B cell (primary cell): ENCODE measurements around the gene IL17A. TPM values are rescaled to one million over a fixed set of nuclear protein-coding genes. Genes with fewer than 3 reads are reported as not detected.

Experiments
- ATAC-seq: fragments of 200-7000 bp; cut with Tn5 transposase; one replicate; pipeline ENCODE4 v1.10.0; 2021; ENCODE audit warnings: low read depth, mild to moderate bottlenecking, moderate number of reproducible peaks, moderate library complexity
- CTCF ChIA-PET: fragments of 350-600 bp; sonication (Branson Sonifier 250); formaldehyde crosslinking; loops from one replicate; lab custom pipeline; 2021; ENCODE audit warnings: antibody characterized with exemption, inconsistent platforms; lab: Charles Lee
- POLR2A ChIA-PET: fragments of 350-600 bp; sonication (Branson Sonifier 250); formaldehyde crosslinking; loops from one replicate; lab custom pipeline; 2021; ENCODE audit warnings: antibody characterized with exemption; lab: Charles Lee
- DNase-seq: peaks from one replicate; pipeline ENCODE4 v3.0.0; 2013
- H2AFZ ChIP-seq: 2 replicates; pipeline ENCODE4 v1.6.1; 2012; ENCODE audit warnings: mild to moderate bottlenecking, low read depth, low read length; ENCODE audit not compliant: insufficient read depth, poor library complexity, severe bottlenecking
- H3K27ac ChIP-seq, 2 donors: 1 replicate in 1 of 2; 2 replicates in 1 of 2; pipeline ENCODE4 v1.5.1; 2012 to 2013; ENCODE audit warnings: low read length in 2 of 2, mild to moderate bottlenecking in 2 of 2, moderate library complexity in 1 of 2
- H3K27me3 ChIP-seq, 4 experiments: fragments of 200-600 bp in 1 of 4; sonication (generic) in 1 of 4; replicated peaks in 1 of 4; 1 replicate in 2 of 4; 2 replicates in 2 of 4; pipeline versions ENCODE4 v1.6.1 to v1.7.0; 2013 to 2016; ENCODE audit warnings: low read length in 3 of 4, mild to moderate bottlenecking in 2 of 4, mixed read lengths in 1 of 4, moderate library complexity in 1 of 4; ENCODE audit not compliant: insufficient read depth in 4 of 4, control insufficient read depth in 3 of 4; ENCODE audit errors: control extremely low read depth in 1 of 4
- H3K36me3 ChIP-seq, 2 experiments: replicated peaks in 1 of 2; 1 replicate in 1 of 2; 2 replicates in 1 of 2; pipeline versions ENCODE4 v1.6.1 to v1.7.1; 2013; ENCODE audit warnings: low read length in 1 of 2; ENCODE audit not compliant: insufficient read depth in 2 of 2, control insufficient read depth in 1 of 2; ENCODE audit errors: control extremely low read depth in 1 of 2, extremely low read depth in 1 of 2
- H3K4me1 ChIP-seq, 2 donors: fragments of 200-600 bp in 1 of 2; sonication (generic) in 1 of 2; 1 replicate in 1 of 2; 2 replicates in 1 of 2; pipeline versions ENCODE4 v1.5.1 to v1.6.1; 2013 to 2017; ENCODE audit warnings: low read length in 2 of 2; ENCODE audit not compliant: control insufficient read depth in 2 of 2, insufficient read depth in 2 of 2
- H3K4me2 ChIP-seq: replicated peaks from 2 replicates; pipeline ENCODE3; 2012; ENCODE audit warnings: mild to moderate bottlenecking, low read depth, low read length; ENCODE audit not compliant: poor library complexity, severe bottlenecking
- H3K4me3 ChIP-seq, 5 experiments: fragments of 200-600 bp in 1 of 5; sonication (generic) in 1 of 5; 1 replicate in 3 of 5; 2 replicates in 2 of 5; pipeline versions ENCODE4 v1.5.1 to v1.7.0; 2011 to 2016; ENCODE audit warnings: low read length in 4 of 5, mild to moderate bottlenecking in 4 of 5, low read depth in 2 of 5, control low read depth in 1 of 5, moderate library complexity in 1 of 5; ENCODE audit not compliant: insufficient read depth in 1 of 5; ENCODE audit errors: control extremely low read depth in 1 of 5, extremely low read depth in 1 of 5
- H3K79me2 ChIP-seq: fragments of 200-600 bp; sonication (generic); one replicate; pipeline ENCODE4 v1.6.0; 2016; ENCODE audit warnings: low read length; ENCODE audit not compliant: control insufficient read depth, insufficient read depth
- H3K9ac ChIP-seq: fragments of 200-600 bp; sonication (generic); 2 replicates; pipeline ENCODE4 v1.6.1; 2017; ENCODE audit warnings: mild to moderate bottlenecking, low read length, moderate library complexity
- H3K9me3 ChIP-seq, 3 donors: one replicate each; pipeline versions ENCODE4 v1.6.1 to v1.7.1; 2013; ENCODE audit warnings: low read length in 2 of 3; ENCODE audit not compliant: control insufficient read depth in 2 of 3, insufficient read depth in 1 of 3; ENCODE audit errors: control extremely low read depth in 1 of 3
- H4K20me1 ChIP-seq: 2 replicates; pipeline ENCODE4 v1.6.0; 2012; ENCODE audit warnings: mild to moderate bottlenecking, low read length; ENCODE audit not compliant: insufficient read depth, control insufficient read depth, poor library complexity, severe bottlenecking
- H3K27ac Mint-ChIP-seq: one replicate; pipeline ENCODE4 v1.8.0; 2021; ENCODE audit warnings: mixed read lengths
- H3K27me3 Mint-ChIP-seq: one replicate; pipeline ENCODE4 v1.8.0; 2021; ENCODE audit warnings: mixed read lengths
- H3K4me1 Mint-ChIP-seq: one replicate; pipeline ENCODE4 v1.8.0; 2021; ENCODE audit warnings: mixed read lengths
- H3K4me3 Mint-ChIP-seq: one replicate; pipeline ENCODE4 v1.8.0; 2021; ENCODE audit warnings: mixed read lengths
- H3K9me3 Mint-ChIP-seq: one replicate; pipeline ENCODE4 v1.8.0; 2022; ENCODE audit warnings: mixed read lengths; ENCODE audit not compliant: insufficient read depth
- CTCF ChIP-seq: fragments of 200-600 bp; IDR thresholded peaks from one replicate; pipeline ENCODE4 v1.8.0; 2022; ENCODE audit warnings: antibody characterized with exemption, mild to moderate bottlenecking
- EZH2 ChIP-seq: IDR thresholded peaks from 2 replicates; pipeline ENCODE4 v1.6.1; 2012; ENCODE audit warnings: borderline replicate concordance, low read depth, mild to moderate bottlenecking, moderate library complexity, low read length; ENCODE audit not compliant: insufficient read depth, poor library complexity, severe bottlenecking
- WGBS: methylation state at CpG from one replicate; pipeline ENCODE4 v1.1.5; 2013; ENCODE audit warnings: missing lambda C conversion rate; ENCODE audit not compliant: insufficient coverage; 5-methylcytosine and 5-hydroxymethylcytosine counted together
- intact Hi-C: fragments of 100-400 bp; cut with micrococcal nuclease; formaldehyde crosslinking; loops from one replicate; pipeline ENCODE4 v1.10.0; 2022
- polyA plus RNA-seq: library from polyadenylated mRNA; depleted of rRNA; stranded (reverse); fragments of >200 nt; gene quantifications from 2 replicates; pipeline ENCODE4 v1.2.3, GENCODE V29; 2012
- total RNA-seq, 2 donors: library from RNA; stranded (reverse); fragments of 120-200 nt in 1 of 2; gene quantifications; 1 replicate in 1 of 2; 2 replicates in 1 of 2; pipeline versions ENCODE4 v1.2.3 to v1.2.4, GENCODE V29; 2013 to 2022

Gene IL17A
- total and polyA plus RNA-seq, 2 donors (not counting 1 experiment from before 2014, with no cell fraction given): not detected

DNA sequence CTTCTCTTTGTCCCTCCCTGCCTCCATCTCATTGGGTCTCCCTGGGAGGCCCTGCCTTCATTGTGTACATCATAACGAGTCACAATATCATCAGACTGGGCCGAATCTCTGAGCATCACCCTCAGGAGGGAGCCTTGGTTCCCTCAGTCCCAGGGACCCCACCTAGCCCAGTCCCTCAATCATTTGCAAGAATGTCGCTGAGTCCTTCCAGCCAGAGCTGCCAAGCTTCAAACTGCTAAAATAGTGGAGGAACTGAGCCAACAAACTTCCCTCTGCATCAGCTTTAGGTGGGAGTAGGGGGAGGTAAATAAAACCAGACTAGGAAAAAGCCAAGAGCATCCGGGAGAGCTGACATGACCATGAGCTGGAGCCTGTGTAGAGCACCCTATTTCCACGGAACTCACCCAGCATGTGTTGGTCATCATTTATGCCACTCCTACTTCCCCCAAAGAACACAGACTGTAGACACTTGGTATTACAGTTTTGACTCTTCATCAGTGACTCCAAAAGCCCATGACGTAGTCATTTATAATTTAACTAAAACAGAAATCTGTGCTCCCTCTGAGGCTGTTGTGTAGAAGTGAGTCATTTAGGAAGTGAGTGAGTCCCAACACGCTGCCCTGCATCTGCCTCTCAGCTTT is 28.8 kb upstream of the IL17A start:
- TF ChIP-seq EZH2 (no peak), CTCF (no peak)
- CTCF ChIA-PET: interaction anchor here (1.1 kb wide), 2 partner anchors 10 to 243 kb away, joined by 3 read pairs; no protein-coding TSS in a partner anchor
- no peak overlapping the region for H3K9ac ChIP-seq
- DNase-seq (no peak), ATAC-seq (no peak)
- no peak overlapping the region for H3K4me2 ChIP-seq
- Mint-ChIP-seq H3K9me3 (no peaks in the 10 kb centered on the region), H3K27ac (no peak overlapping the region), H3K4me1 (peaks cover 14% of the 10 kb centered on the region), H3K4me3 (no peak overlapping the region), H3K27me3 (peaks cover 4% of the 10 kb centered on the region)
- WGBS: 91% methylated on average over 2 of the region's 7 CpGs
- H3K27ac ChIP-seq: no peak overlapping the region
- peaks cover 0 to 8% (median 0%) of the 10 kb centered on the region in 3 donors for H3K9me3 ChIP-seq
- no peaks in the 10 kb centered on the region for H3K36me3 ChIP-seq
- H3K27me3 ChIP-seq: no peaks in the 10 kb centered on the region
- peaks cover 7 to 8% of the 10 kb centered on the region in 2 donors for H3K4me1 ChIP-seq
- POLR2A ChIA-PET: interaction anchor here (0.6 kb wide), 1 partner anchor 413 kb away, joined by 6 read pairs; no protein-coding TSS in a partner anchor
- intact Hi-C loops: no loop called here
- H2AFZ ChIP-seq: no peak overlapping the region
- no peaks in the 10 kb centered on the region for H3K79me2 ChIP-seq
- H4K20me1 ChIP-seq: no peaks in the 10 kb centered on the region
- no peak overlapping the region for H3K4me3 ChIP-seq

GRCh38 chr6:52160472-52161104 is 25.6 kb upstream of the IL17A start:
- no peak overlapping the region for H3K27ac ChIP-seq
- no peaks in the 10 kb centered on the region for H4K20me1 ChIP-seq
- TF ChIP-seq CTCF: no peak
- TF ChIP-seq EZH2: no peak
- ATAC-seq (no peak), DNase-seq (no peak)
- Mint-ChIP-seq H3K4me3 (no peak overlapping the region), H3K27me3 (peaks cover 3% of the 10 kb centered on the region), H3K9me3 (no peaks in the 10 kb centered on the region), H3K27ac (no peak overlapping the region), H3K4me1 (peaks cover 10% of the 10 kb centered on the region)
- H3K79me2 ChIP-seq: no peaks in the 10 kb centered on the region
- intact Hi-C loops: loop anchor here (5.0 kb wide), 1 partner anchor 237 kb away; no protein-coding TSS in a partner anchor
- H3K9ac ChIP-seq: no peak overlapping the region
- ChIA-PET POLR2A (no interaction called here), CTCF (no interaction called here)
- no peak overlapping the region for H3K4me3 ChIP-seq
- H3K4me2 ChIP-seq: no peak overlapping the region
- peaks cover 0 to 8% (median 0%) of the 10 kb centered on the region in 3 donors for H3K9me3 ChIP-seq
- no peak overlapping the region for H2AFZ ChIP-seq
- H3K27me3 ChIP-seq: no peaks in the 10 kb centered on the region
- H3K4me1 ChIP-seq: peaks cover 6 to 8% of the 10 kb centered on the region in 2 donors
- H3K36me3 ChIP-seq: no peaks in the 10 kb centered on the region
- WGBS: 66% methylated on average over 2 of the region's 4 CpGs
